K562 (cell line): ENCODE measurements around the gene ZNF22. TPM values are rescaled to one million over a fixed set of nuclear protein-coding genes. Genes with fewer than 3 reads are reported as not detected.

Experiments used
- ARHGAP35 ChIP-seq: fragments of 450-650 bp; IDR thresholded peaks from 2 replicates; pipeline ENCODE4 v1.6.1; 2018; ENCODE audit not compliant: partially characterized antibody
- CBX2 ChIP-seq: fragments of 200-600 bp; sonication (generic); IDR thresholded peaks from one replicate; pipeline ENCODE4 v1.6.1; 2012; ENCODE audit warnings: mild to moderate bottlenecking, low read length, inconsistent platforms; ENCODE audit not compliant: insufficient read depth, poor library complexity, severe bottlenecking
- CHD1 ChIP-seq: fragments of 200-600 bp; sonication (generic); IDR thresholded peaks from one replicate; pipeline ENCODE4 v1.6.1; 2012; ENCODE audit warnings: mild to moderate bottlenecking, moderate library complexity, low read length, inconsistent platforms
- CREB3L1 ChIP-seq: fragments of 450-650 bp; IDR thresholded peaks from 2 replicates; pipeline ENCODE4 v1.6.1; 2014; ENCODE audit warnings: low read depth, mild to moderate bottlenecking, moderate library complexity, borderline replicate concordance
- KLF1 ChIP-seq: fragments of 450-650 bp; IDR thresholded peaks from 2 replicates; pipeline ENCODE4 v1.6.1; 2016; ENCODE audit warnings: missing genetic modification characterization, missing compliant biosample characterization
- MECOM ChIP-seq: fragments of 250-450 bp; sonication (Bioruptor Pico); IDR thresholded peaks from 2 replicates; pipeline ENCODE4 v1.8.0; 2022; ENCODE audit warnings: inconsistent platforms
- MTA3 ChIP-seq: fragments of 450-650 bp; formaldehyde crosslinking; IDR thresholded peaks from 2 replicates; pipeline ENCODE4 v1.6.1; 2017; ENCODE audit warnings: mild to moderate bottlenecking, borderline replicate concordance
- POLR2A ChIP-seq: fragments of 450-650 bp; conservative IDR thresholded peaks from 2 replicates; pipeline ENCODE4 v1.6.1; 2016
- SAP30 ChIP-seq: fragments of 200-600 bp; sonication (generic); IDR thresholded peaks from 2 replicates; pipeline ENCODE4 v1.6.1; 2012; ENCODE audit warnings: borderline replicate concordance, low read depth, mild to moderate bottlenecking, moderate library complexity, low read length, control low read depth, inconsistent platforms; ENCODE audit not compliant: insufficient read depth, poor library complexity, severe bottlenecking
- SMC3 ChIP-seq: conservative IDR thresholded peaks from 2 replicates; pipeline ENCODE4 v1.6.1; 2011; ENCODE audit warnings: low read depth, low read length, improper control_type of control experiment; ENCODE audit not compliant: insufficient read depth
- TBP ChIP-seq: optimal IDR thresholded peaks from 2 replicates; pipeline ENCODE3; 2011; ENCODE audit warnings: low read depth, low read length, improper control_type of control experiment
- TEAD4 ChIP-seq, 2 experiments: sonication (generic) in 1 of 2; formaldehyde crosslinking in 1 of 2; IDR thresholded peaks; 2 replicates each; pipeline versions ENCODE4 v1.6.1 to v1.8.0; 2012 to 2022; ENCODE audit warnings: borderline replicate concordance in 1 of 2, inconsistent platforms in 1 of 2, low read length in 1 of 2, mild to moderate bottlenecking in 1 of 2, missing genetic modification reagents in 1 of 2
- TOE1 ChIP-seq, 2 experiments: fragments of 450-650 bp in 1 of 2; sonication (generic) in 1 of 2; formaldehyde crosslinking in 1 of 2; IDR thresholded peaks; 2 replicates each; pipeline versions ENCODE4 v1.7.1 to v1.8.0; 2016 to 2022; ENCODE audit warnings: borderline replicate concordance in 2 of 2, mild to moderate bottlenecking in 2 of 2, antibody characterized with exemption in 1 of 2, inconsistent platforms in 1 of 2, low read depth in 1 of 2, missing genetic modification reagents in 1 of 2, moderate library complexity in 1 of 2
- ZKSCAN8 ChIP-seq: fragments of 200-800 bp; sonication (Bioruptor generic); IDR thresholded peaks from 2 replicates; pipeline ENCODE4 v1.6.1; 2016; ENCODE audit warnings: missing genetic modification characterization, missing compliant biosample characterization
- ZNF121 ChIP-seq: sonication (generic); formaldehyde crosslinking; conservative IDR thresholded peaks from 2 replicates; pipeline ENCODE4 v1.8.0; 2022; ENCODE audit warnings: missing genetic modification reagents
- ZNF384 ChIP-seq: IDR thresholded peaks from 2 replicates; pipeline ENCODE4 v1.6.1; 2012; ENCODE audit warnings: low read depth, low read length, improper control_type of control experiment
- ZNF584 ChIP-seq: fragments of 200-800 bp; sonication (Bioruptor generic); IDR thresholded peaks from 2 replicates; pipeline ENCODE4 v1.6.1; 2016; ENCODE audit warnings: low read depth, mild to moderate bottlenecking, missing genetic modification characterization, missing compliant biosample characterization
- ZNF586 ChIP-seq: fragments of 450-650 bp; formaldehyde crosslinking; conservative IDR thresholded peaks from 2 replicates; pipeline ENCODE4 v1.4.0; 2020; ENCODE audit warnings: mild to moderate bottlenecking, moderate library complexity
- ZNF778 ChIP-seq: fragments of 450-650 bp; formaldehyde crosslinking; IDR thresholded peaks from 2 replicates; pipeline ENCODE4 v1.4.0; 2020; ENCODE audit warnings: mild to moderate bottlenecking, moderate library complexity
- polyA plus RNA-seq, 8 experiments: library from polyadenylated mRNA; depleted of rRNA in 4 of 8; stranded (reverse) in 5 of 8; unstranded in 3 of 8; fragments of >200 nt; fragmentation: Nextera tagmentation in 2 of 8; fragmentation: Illumina TruSeq in 1 of 8; extraction: Ambion mirVana in 2 of 8; extraction: Trizol in 1 of 8; gene quantifications; 2 replicates each; pipeline versions ENCODE4 v1.2.1 to v1.2.3, GENCODE V29; 2011 to 2014; ENCODE audit warnings: inconsistent platforms in 1 of 8, missing spikeins in 1 of 8
- total RNA-seq, 7 experiments: library from RNA; depleted of rRNA in 6 of 7; stranded (reverse); fragments of >200 nt in 6 of 7; fragmentation: Illumina TruSeq in 2 of 7; extraction: Trizol in 2 of 7; gene quantifications; 2 replicates each; pipeline versions ENCODE4 v1.2.1 to v1.2.3, GENCODE V29; 2011 to 2021; ENCODE audit warnings: low replicate concordance in 1 of 7
- TF ChIP-seq, protein P1 (sequence below): sonication (generic); formaldehyde crosslinking; IDR thresholded peaks from 2 replicates; pipeline ENCODE4 v1.8.0; 2022; ENCODE audit warnings: missing genetic modification reagents, mild to moderate bottlenecking, moderate library complexity, borderline replicate concordance

Gene ZNF22
- total and polyA plus RNA-seq, 9 of the 15 experiments (the other 6 are each of a cell fraction or from before 2014, with no cell fraction given) = 36.2 to 98.7 (median 51.2) TPM

DNA sequence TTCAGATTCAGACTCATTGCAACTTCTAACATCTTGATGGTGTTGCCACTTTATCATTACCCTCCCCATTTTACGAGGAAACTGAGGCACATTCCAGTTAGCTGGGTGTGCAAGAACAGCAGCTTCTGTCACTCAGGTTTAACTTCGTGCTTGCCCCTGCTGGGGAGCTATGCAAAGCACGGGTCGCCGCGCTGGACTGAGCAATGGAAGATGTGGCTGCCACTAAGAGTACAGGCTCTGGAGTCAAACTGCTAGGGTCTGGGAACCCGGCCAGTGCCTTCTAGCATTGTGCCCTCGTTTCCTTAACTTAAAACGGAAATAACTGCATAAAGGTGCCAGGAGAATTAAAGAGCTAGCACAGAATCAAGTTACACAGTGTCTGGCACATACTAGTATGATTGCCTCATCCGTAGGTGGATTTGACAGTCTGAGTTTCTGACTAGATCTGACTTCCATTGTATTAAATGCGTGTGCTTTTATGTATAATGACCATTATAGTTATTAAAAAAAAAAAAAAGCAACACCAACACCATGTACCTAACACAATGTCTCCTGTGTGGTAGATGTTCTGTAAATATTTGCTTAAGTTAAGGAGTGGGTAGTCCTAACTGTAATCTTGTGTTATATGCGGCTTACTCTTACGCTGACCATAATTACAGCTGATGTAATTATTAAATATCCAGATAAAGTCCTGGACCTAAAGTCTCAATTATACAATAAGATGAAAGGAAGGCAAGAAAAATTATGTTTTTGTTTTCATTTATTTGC, 842 bp downstream of the ZNF22 start (continued):
- TF ChIP-seq CBX2 (no peak), TOE1 (IDR thresholded peaks at IDR 0.05; ENCODE audit: borderline replicate concordance) (0 out of 2 replicates have a peak, but pooled peaks have one; percentile 12), TOE1 (CRISPR knock-in tag; IDR thresholded peaks at IDR 0.05; ENCODE audit: borderline replicate concordance, low read depth) (no peak), MECOM (peak; percentile 38; the same call in 1 of the 2 replicates), POLR2A (0 out of 2 replicates have a peak, but pooled peaks have one; percentile 9), ZNF778 (CRISPR knock-in tag) (no peak), TBP (no peak), ZNF586 (CRISPR knock-in tag) (no peak), ZNF584 (0 out of 2 replicates have a peak, but pooled peaks have one; percentile 12), MTA3 (peak; percentile 16; the same call in 1 of the 2 replicates), SMC3 (0 out of 2 replicates have a peak, but pooled peaks have one; percentile 13), ZNF121 (CRISPR knock-in tag) (no peak), ZNF384 (no peak), ZKSCAN8 (CRISPR knock-in tag) (peak; percentile 20; the same call in 1 of the 2 replicates), ARHGAP35 (peak; percentile 48), KLF1 (tag) (no peak), TEAD4 (IDR thresholded peaks at IDR 0.05; ENCODE audit: low read length) (peak; percentile 39; the same call in 1 of the 2 replicates), TEAD4 (CRISPR knock-in tag; IDR thresholded peaks at IDR 0.05; ENCODE audit: borderline replicate concordance) (no peak), CHD1 (peak; percentile 50), CREB3L1 (0 out of 2 replicates have a peak, but pooled peaks have one; percentile 9), SAP30 (no peak)
- TF ChIP-seq, protein P1, sequence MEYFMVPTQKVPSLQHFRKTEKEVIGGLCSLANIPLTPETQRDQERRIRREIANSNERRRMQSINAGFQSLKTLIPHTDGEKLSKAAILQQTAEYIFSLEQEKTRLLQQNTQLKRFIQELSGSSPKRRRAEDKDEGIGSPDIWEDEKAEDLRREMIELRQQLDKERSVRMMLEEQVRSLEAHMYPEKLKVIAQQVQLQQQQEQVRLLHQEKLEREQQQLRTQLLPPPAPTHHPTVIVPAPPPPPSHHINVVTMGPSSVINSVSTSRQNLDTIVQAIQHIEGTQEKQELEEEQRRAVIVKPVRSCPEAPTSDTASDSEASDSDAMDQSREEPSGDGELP (CRISPR knock-in tag) = peak; percentile 8; the same call in 1 of the 2 replicates
